ENCODE results near the gene ZNF526. TPM values are rescaled to one million over a fixed set of nuclear protein-coding genes. Genes with fewer than 3 reads are reported as not detected.
"Not testable (repeated sequence)": the region's sequence is repeated elsewhere in the genome, so short reads cannot be mapped to it uniquely, and the experiment has no call there.

The ZNF526 gene
- polyA plus RNA-seq, 3 donors, result 0.96 to 3.4 (median 1.3) TPM

DNA sequence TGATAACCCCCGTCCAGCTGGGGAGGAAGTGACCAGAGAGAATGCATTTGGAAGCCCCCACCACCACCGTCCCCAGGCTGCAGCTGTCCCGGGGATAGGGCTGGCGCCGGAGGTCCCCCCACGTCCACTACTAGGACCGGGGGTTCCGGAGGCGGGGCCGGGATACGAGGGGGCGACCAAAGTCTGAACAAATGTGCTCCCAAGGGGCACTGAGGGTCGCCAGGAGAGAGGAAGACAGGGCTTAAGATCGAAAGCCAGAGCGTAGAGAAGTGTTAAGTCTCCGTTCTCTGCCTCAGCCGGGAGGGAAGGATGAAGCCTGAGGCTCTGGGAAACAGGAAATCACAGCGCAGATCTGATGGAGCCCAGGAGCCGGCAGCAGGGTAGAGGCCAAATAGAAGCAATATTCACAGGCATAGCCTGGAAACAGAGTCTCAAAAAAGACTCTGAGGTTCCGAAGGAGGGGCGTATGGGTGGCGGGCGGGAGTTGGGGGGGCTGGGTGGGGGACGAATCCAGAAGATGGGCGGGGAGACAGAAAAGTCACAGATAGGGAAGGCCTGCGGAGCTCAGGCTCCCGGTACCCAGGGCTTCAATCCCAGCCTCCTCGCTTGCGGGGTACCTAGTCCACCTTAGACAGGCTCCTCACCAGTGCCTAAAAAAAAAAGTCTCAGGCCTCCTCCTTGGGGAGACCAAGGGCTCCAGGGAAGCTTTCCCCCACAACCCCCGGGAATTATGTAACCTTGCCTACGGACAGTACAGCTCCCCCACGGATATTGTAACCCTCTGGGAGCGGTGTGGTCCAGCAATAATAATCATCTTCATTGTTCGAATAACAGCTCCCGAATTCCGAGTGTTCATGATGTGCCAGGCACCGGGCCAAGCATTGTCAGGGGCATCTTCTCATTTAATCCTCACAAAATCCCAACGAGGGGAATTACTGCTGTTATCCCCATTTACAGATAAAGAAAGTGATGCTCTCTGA is 35.9 kb downstream of the ZNF526 start:
- TF ChIP-seq, protein P1, sequence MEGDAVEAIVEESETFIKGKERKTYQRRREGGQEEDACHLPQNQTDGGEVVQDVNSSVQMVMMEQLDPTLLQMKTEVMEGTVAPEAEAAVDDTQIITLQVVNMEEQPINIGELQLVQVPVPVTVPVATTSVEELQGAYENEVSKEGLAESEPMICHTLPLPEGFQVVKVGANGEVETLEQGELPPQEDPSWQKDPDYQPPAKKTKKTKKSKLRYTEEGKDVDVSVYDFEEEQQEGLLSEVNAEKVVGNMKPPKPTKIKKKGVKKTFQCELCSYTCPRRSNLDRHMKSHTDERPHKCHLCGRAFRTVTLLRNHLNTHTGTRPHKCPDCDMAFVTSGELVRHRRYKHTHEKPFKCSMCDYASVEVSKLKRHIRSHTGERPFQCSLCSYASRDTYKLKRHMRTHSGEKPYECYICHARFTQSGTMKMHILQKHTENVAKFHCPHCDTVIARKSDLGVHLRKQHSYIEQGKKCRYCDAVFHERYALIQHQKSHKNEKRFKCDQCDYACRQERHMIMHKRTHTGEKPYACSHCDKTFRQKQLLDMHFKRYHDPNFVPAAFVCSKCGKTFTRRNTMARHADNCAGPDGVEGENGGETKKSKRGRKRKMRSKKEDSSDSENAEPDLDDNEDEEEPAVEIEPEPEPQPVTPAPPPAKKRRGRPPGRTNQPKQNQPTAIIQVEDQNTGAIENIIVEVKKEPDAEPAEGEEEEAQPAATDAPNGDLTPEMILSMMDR (IDR thresholded peaks at IDR 0.05), result no peak
- Histone ChIP-seq H3K4me1 (ENCODE audit: control insufficient read depth in 1 of 2, insufficient read depth in 2 of 2, low read length in 2 of 2) (peaks cover 34 to 39% of the 10 kb centered on the region in 2 donors), H3K9me3 (replicated peaks in 1 of 2; ENCODE audit: control insufficient read depth in 1 of 2, insufficient read depth in 1 of 2, low read length in 2 of 2) (no peaks in the 10 kb centered on the region), H3K27me3 (ENCODE audit: control insufficient read depth in 2 of 2, insufficient read depth in 2 of 2, low read length in 2 of 2) (peaks cover 3 to 14% of the 10 kb centered on the region in 2 donors), H3K79me2 (ENCODE audit: insufficient read depth, low read length) (peaks cover 33% of the 10 kb centered on the region), H3K4me3 (replicated peaks in 1 of 3; ENCODE audit: low read depth in 2 of 3, low read length in 3 of 3) (peak overlapping the region; percentile 43 to 99 (median 47)), H3K9ac (ENCODE audit: insufficient read depth, low read length, poor library complexity, severe bottlenecking) (peak overlapping the region; percentile 33), H4K20me1 (ENCODE audit: insufficient read depth, low read length) (peaks cover 27% of the 10 kb centered on the region), H2AFZ (ENCODE audit: insufficient read depth, low read depth, low read length, poor library complexity, severe bottlenecking) (peak overlapping the region; percentile 77), H3K36me3 (replicated peaks in 1 of 2; ENCODE audit: control insufficient read depth in 1 of 2, insufficient read depth in 2 of 2, low read length in 2 of 2) (no peaks in the 10 kb centered on the region), H3K27ac (ENCODE audit: low read depth in 1 of 2, low read length in 2 of 2) (no peak overlapping the region), H3K4me2 (replicated peaks; ENCODE audit: extremely low read depth, low read length, poor library complexity, severe bottlenecking) (peak overlapping the region; percentile 92)
- WGBS (ENCODE audit: insufficient coverage), result 20% methylated on average over 22 of the region's 38 CpGs
- H3K27me3 Mint-ChIP-seq (ENCODE audit: low read depth in 3 of 3), result peaks cover 15 to 33% (median 24%) of the 10 kb centered on the region in 3 donors
- peaks cover 4% of the 10 kb centered on the region in 2 donors for H3K36me3 Mint-ChIP-seq
- peak overlapping the region in 6 of 7 donors; percentile 37 to 83 (median 73) for H3K27ac Mint-ChIP-seq
- intact Hi-C loops (cut with micrococcal nuclease), result loop anchor here (2.0 kb wide), 1 partner anchor 13 kb away; the partner anchor contains the start of gene CIC (in 2 of the 2)
- H3K4me1 Mint-ChIP-seq, result peaks cover 32% of the 10 kb centered on the region
- peak overlapping the region; percentile 84 to 93 for H3K4me3 Mint-ChIP-seq
- peak in 2 of 3 donors; percentile 26 to 39 for DNase-seq
- H3K9me3 Mint-ChIP-seq, result peaks cover 0 to 2% (median 0%) of the 10 kb centered on the region in 7 donors

DNA sequence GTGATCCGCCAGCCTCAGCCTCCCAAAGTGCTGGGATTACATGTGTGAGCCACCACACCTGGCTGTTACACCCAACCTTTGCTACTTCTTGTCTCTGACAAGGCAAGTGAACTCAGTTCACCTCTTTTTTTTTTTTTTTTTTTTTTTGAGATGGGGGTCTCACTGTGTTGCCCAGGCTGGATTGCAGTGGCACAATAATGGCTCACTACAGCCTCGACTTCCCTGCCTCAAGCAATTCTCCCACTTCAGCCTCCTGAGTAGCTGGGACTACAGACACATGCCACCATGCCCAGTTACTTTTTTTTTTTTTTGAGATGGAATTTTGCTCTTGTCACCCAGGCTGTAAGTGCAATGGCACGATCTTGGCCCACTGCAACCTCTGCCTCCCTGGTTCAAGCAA is 37.7 kb downstream of the ZNF526 start:
- H3K4me1 Mint-ChIP-seq, result peaks cover 16% of the 10 kb centered on the region
- H3K9me3 ChIP-seq (replicated peaks in 1 of 2; ENCODE audit: control insufficient read depth in 1 of 2, insufficient read depth in 1 of 2, low read length in 2 of 2); H2AFZ ChIP-seq (ENCODE audit: insufficient read depth, low read depth, low read length, poor library complexity, severe bottlenecking); H3K9me3 Mint-ChIP-seq; H3K27ac Mint-ChIP-seq; H3K4me3 ChIP-seq (replicated peaks in 1 of 3; ENCODE audit: low read depth in 2 of 3, low read length in 3 of 3); DNase-seq; H3K27ac ChIP-seq (ENCODE audit: low read depth in 1 of 2, low read length in 2 of 2); H3K36me3 ChIP-seq (replicated peaks in 1 of 2; ENCODE audit: control insufficient read depth in 1 of 2, insufficient read depth in 2 of 2, low read length in 2 of 2); H3K4me2 ChIP-seq (replicated peaks; ENCODE audit: extremely low read depth, low read length, poor library complexity, severe bottlenecking); H3K9ac ChIP-seq (ENCODE audit: insufficient read depth, low read length, poor library complexity, severe bottlenecking); intact Hi-C loops (cut with micrococcal nuclease); H3K36me3 Mint-ChIP-seq: not testable (repeated sequence)
- peak overlapping the region in 1 of 2 donors; percentile 35 for H3K4me3 Mint-ChIP-seq
- H4K20me1 ChIP-seq (ENCODE audit: insufficient read depth, low read length), result peaks cover 11% of the 10 kb centered on the region
- peaks cover 3 to 14% of the 10 kb centered on the region in 2 donors for H3K27me3 ChIP-seq (ENCODE audit: control insufficient read depth in 2 of 2, insufficient read depth in 2 of 2, low read length in 2 of 2)
- peaks cover 18 to 22% of the 10 kb centered on the region in 2 donors for H3K4me1 ChIP-seq (ENCODE audit: control insufficient read depth in 1 of 2, insufficient read depth in 2 of 2, low read length in 2 of 2)
- H3K79me2 ChIP-seq (ENCODE audit: insufficient read depth, low read length), result peaks cover 19% of the 10 kb centered on the region
- H3K27me3 Mint-ChIP-seq (ENCODE audit: low read depth in 3 of 3), result peaks cover 20 to 44% (median 27%) of the 10 kb centered on the region in 3 donors
- 100% methylated on average over 2 of the region's 3 CpGs for WGBS (ENCODE audit: insufficient coverage)
